Measurements from ENCODE around the gene STXBP1. TPM values are rescaled to one million over a fixed set of nuclear protein-coding genes. Genes with fewer than 3 reads are reported as not detected.

The STXBP1 gene
- total and polyA plus RNA-seq, 2 donors (not counting 1 experiment from before 2014, with no cell fraction given) = 25.6 to 36.0 TPM

DNA sequence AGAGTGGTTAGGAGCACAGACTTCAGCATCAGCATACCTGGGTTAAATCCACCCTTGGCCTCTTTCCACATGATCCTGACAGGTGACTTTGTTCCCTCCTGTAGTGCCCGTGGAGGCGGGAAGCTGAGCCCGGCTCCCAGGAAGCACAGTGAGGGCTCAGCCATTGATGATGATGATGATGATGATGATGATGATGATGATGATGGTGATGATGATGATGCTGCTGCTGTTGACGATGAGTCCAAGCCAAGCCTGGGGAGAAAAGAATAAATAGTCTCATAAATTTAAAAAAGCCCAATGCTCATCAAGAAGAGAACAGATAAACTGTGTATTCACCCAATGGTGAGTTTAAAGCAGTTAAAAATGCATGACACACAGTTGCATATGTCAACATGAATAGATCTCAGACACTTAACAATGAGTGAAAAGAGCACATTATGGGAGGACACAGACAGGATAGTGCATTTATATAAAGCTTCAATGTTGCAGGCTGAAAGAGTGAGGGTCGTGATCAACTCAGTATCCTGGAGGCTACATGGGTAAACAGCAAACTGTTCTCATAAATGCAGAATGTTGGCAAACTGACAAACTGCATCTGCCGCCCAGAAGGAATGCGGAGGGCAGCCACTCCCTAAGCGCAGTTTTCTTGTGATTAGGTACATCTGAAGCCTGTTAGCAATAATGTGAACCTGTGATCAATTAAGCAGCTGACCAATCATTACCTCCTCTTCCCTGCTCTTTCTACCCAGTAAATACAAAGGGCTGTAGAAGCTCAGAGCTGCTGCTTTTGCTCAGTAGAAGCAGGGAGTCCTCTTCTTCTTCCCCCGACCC, 83.0 kb downstream of the STXBP1 start:
- Histone ChIP-seq H3K36me3 (ENCODE audit: control insufficient read depth, insufficient read depth, low read length) (peaks cover 4% of the 10 kb centered on the region), H3K27me3 (ENCODE audit: control insufficient read depth, insufficient read depth, low read length) (no peaks in the 10 kb centered on the region), H3K9ac (ENCODE audit: insufficient read depth, low read length) (no peak overlapping the region), H3K4me1 (ENCODE audit: control insufficient read depth, extremely low read depth, insufficient read depth, low read length) (no peaks in the 10 kb centered on the region), H3K79me2 (ENCODE audit: control insufficient read depth, insufficient read depth, low read length) (no peaks in the 10 kb centered on the region), H3K4me3 (replicated peaks in 1 of 4; ENCODE audit: control extremely low read depth in 1 of 4, insufficient read depth in 1 of 4, low read depth in 3 of 4, low read length in 4 of 4) (no peak overlapping the region), H3K4me2 (ENCODE audit: extremely low read depth, insufficient read depth, low read length) (no peak overlapping the region), H3K9me3 (ENCODE audit: control insufficient read depth, insufficient read depth, low read depth, low read length) (no peaks in the 10 kb centered on the region), H4K20me1 (ENCODE audit: control insufficient read depth, extremely low read depth, insufficient read depth, low read length) (no peaks in the 10 kb centered on the region), H3K27ac (ENCODE audit: insufficient read depth, low read length) (no peak overlapping the region), H2AFZ (ENCODE audit: low read length) (no peak overlapping the region)
- DNase-seq (ENCODE audit: low read depth in 2 of 2) = peak in 1 of 2 donors; percentile 13
- TF ChIP-seq CTCF (conservative IDR thresholded peaks at IDR 0.05 in 1 of 2, IDR thresholded peaks at IDR 0.05 in 1 of 2; ENCODE audit: low read depth in 1 of 2, low read length in 2 of 2) (no peak), EZH2 (IDR thresholded peaks at IDR 0.05; ENCODE audit: low read length, missing control alignments) (no peak)

DNA sequence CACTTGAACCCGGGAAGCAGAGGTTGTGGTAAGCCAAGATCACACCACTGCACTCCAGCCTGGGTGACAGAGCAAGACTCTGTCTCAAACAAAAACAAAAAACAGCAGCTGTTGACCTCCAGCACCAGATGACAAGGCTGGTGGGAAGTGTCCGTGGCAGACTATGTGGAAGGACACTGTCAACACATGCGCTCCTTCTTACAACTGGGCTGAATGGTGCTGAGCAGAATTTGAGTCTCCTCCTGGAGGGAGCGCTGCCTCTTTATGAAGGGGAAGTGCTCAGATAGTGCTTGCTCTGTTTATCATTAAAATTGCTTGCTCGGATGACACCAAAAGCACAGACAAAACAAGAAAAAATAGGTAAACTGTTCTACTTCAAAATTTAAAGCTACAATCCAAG, 85.5 kb downstream of the STXBP1 start:
- Histone ChIP-seq H3K9ac (ENCODE audit: insufficient read depth, low read length) (no peak overlapping the region), H3K4me2 (ENCODE audit: extremely low read depth, insufficient read depth, low read length) (no peak overlapping the region), H3K79me2 (ENCODE audit: control insufficient read depth, insufficient read depth, low read length) (no peaks in the 10 kb centered on the region), H3K27me3 (ENCODE audit: control insufficient read depth, insufficient read depth, low read length) (no peaks in the 10 kb centered on the region), H3K4me1 (ENCODE audit: control insufficient read depth, extremely low read depth, insufficient read depth, low read length) (no peaks in the 10 kb centered on the region), H4K20me1 (ENCODE audit: control insufficient read depth, extremely low read depth, insufficient read depth, low read length) (no peaks in the 10 kb centered on the region), H3K4me3 (replicated peaks in 1 of 4; ENCODE audit: control extremely low read depth in 1 of 4, insufficient read depth in 1 of 4, low read depth in 3 of 4, low read length in 4 of 4) (no peak overlapping the region), H3K27ac (ENCODE audit: insufficient read depth, low read length) (no peak overlapping the region), H3K9me3 (ENCODE audit: control insufficient read depth, insufficient read depth, low read depth, low read length) (no peaks in the 10 kb centered on the region), H2AFZ (ENCODE audit: low read length) (no peak overlapping the region), H3K36me3 (ENCODE audit: control insufficient read depth, insufficient read depth, low read length) (peaks cover 2% of the 10 kb centered on the region)
- TF ChIP-seq CTCF (conservative IDR thresholded peaks at IDR 0.05 in 1 of 2, IDR thresholded peaks at IDR 0.05 in 1 of 2; ENCODE audit: low read depth in 1 of 2, low read length in 2 of 2) (no peak), EZH2 (IDR thresholded peaks at IDR 0.05; ENCODE audit: low read length, missing control alignments) (no peak)
- DNase-seq (ENCODE audit: low read depth in 2 of 2) = no peak

DNA sequence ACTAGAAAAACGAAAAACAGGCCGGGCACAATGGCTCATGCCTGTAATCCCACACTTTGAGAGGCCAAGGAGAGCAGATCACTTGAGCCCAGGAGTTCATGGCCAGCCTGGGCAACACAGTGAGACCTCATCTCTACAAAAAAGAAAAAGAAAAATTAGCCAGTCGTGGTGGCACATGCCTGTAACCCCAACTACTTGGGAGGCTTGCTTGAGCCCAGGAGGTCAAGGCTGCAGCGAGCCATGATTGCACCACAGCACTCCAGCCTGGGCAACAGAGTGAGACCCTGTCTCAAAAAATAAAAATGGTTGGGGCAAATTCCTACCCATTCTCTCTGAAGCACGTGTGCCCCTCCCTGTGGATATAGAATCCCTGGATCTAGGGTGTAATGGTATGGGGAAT, 86.3 kb downstream of the STXBP1 start:
- DNase-seq (ENCODE audit: low read depth in 2 of 2) = no peak
- TF ChIP-seq CTCF (conservative IDR thresholded peaks at IDR 0.05 in 1 of 2, IDR thresholded peaks at IDR 0.05 in 1 of 2; ENCODE audit: low read depth in 1 of 2, low read length in 2 of 2) = no peak
- TF ChIP-seq EZH2 (IDR thresholded peaks at IDR 0.05; ENCODE audit: low read length, missing control alignments) = no peak

More for the DNA sequence above, 86.3 kb downstream of the STXBP1 start:
- H4K20me1 ChIP-seq (ENCODE audit: control insufficient read depth, extremely low read depth, insufficient read depth, low read length) = no peaks in the 10 kb centered on the region
- H3K9ac ChIP-seq (ENCODE audit: insufficient read depth, low read length) = no peak overlapping the region
- no peaks in the 10 kb centered on the region for H3K36me3 ChIP-seq (ENCODE audit: control insufficient read depth, insufficient read depth, low read length)
- H3K79me2 ChIP-seq (ENCODE audit: control insufficient read depth, insufficient read depth, low read length) = no peaks in the 10 kb centered on the region
- H3K4me1 ChIP-seq (ENCODE audit: control insufficient read depth, extremely low read depth, insufficient read depth, low read length) = no peaks in the 10 kb centered on the region
- no peak overlapping the region for H3K4me2 ChIP-seq (ENCODE audit: extremely low read depth, insufficient read depth, low read length)
- no peaks in the 10 kb centered on the region for H3K9me3 ChIP-seq (ENCODE audit: control insufficient read depth, insufficient read depth, low read depth, low read length)
- no peak overlapping the region for H3K4me3 ChIP-seq (replicated peaks in 1 of 4; ENCODE audit: control extremely low read depth in 1 of 4, insufficient read depth in 1 of 4, low read depth in 3 of 4, low read length in 4 of 4)
- no peak overlapping the region for H3K27ac ChIP-seq (ENCODE audit: insufficient read depth, low read length)
- no peaks in the 10 kb centered on the region for H3K27me3 ChIP-seq (ENCODE audit: control insufficient read depth, insufficient read depth, low read length)
- no peak overlapping the region for H2AFZ ChIP-seq (ENCODE audit: low read length)

All from fibroblast of lung (primary cell).